NCI-H1436 treated with DMSO at 0.1 percent for 48 hours (cell line): Measurements from ENCODE around the gene U2AF1L4.
A peak's percentile ranks its signal among the peaks of the same experiment; 100 is the strongest.

Experiments used
- DNase-seq: peaks from one replicate; lab custom pipeline; 2025; lab: John Stamatoyannopoulos, UW

U2AF1L4 gene

DNA sequence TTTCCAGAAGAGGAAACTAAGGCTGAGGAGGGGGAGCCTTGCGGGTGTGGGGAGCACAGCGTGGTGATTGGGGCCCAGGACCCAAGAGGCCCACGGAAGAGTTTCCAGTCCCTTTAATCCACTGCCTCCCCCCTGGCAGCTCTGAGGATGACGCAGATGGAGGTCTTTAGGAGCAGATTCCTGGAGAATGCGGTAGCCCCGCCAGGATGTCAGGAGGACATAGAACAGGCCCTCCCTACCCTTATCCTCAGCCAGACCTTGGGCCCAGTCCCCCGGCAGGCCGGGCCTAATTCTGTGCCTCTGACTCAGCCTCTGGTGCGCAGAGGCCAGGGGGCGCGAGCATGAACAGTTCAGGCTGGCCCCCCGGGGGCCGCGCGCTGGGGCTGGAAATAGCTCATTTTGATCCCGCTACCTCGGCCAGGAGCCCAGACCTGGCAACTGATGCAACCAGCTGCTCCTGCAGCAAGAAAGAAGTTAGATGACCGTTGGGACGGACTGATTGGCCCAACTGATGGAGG lies 12.1 kb upstream of the U2AF1L4 start:
- DNase-seq: no peak

- no peak for DNase-seq
Measured at GRCh38 chr19:35756377-35757230, 11.4 kb upstream of the U2AF1L4 start, which contains the start of gene HSPB6. Gene HSPB6, minus strand, starts transcription at chr19:35757029. Its CDS starts 21 bp downstream, at chr19:35757008.

- no peak for DNase-seq
Measured at GRCh38 chr19:35755550-35756376, 10.5 kb upstream of the U2AF1L4 start.

- DNase-seq: no peak
Measured at GRCh38 chr19:35755131-35755549, 9.9 kb upstream of the U2AF1L4 start.

DNA sequence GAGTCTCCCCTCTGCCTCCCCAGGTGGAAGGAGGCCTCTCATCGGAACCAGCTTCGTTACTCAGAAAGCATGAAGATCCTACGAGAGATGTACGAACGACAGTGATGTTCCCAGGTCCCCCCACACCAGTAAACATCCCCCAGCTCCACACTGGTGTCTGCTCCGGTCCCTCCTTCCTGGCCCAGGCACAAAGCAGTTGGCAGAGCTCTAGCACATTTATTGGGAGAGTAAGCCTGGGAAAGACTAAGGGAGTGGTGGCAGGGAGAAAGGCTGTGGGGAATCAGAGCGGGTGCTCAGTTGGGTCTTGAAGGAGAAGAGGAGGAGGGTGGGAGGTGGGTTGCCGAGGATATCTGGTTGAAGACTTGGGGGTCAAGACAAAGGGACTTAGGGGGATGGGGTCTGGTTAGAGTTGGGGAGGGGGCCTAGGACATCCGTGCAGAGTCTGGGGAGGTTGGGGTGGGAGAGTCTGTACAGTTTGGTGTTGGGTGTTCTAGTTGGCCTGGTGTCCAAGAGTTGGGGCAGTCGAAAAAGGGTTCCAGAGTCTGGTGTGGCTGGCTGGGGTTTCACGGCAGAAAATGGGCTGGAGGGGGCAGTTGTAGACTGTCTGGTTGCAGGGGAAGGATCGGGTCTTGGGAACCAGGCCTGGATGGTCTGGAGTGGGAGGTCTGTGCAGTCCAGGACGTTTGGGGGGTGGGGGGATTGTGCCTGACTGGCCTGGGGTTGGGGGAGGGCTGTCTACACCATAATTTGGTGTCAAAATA lies 9.3 kb upstream of the U2AF1L4 start:
- DNase-seq: no peak

GRCh38 chr19:35753634-35754369 lies 8.6 kb upstream of the U2AF1L4 start:
- DNase-seq: no peak

DNA sequence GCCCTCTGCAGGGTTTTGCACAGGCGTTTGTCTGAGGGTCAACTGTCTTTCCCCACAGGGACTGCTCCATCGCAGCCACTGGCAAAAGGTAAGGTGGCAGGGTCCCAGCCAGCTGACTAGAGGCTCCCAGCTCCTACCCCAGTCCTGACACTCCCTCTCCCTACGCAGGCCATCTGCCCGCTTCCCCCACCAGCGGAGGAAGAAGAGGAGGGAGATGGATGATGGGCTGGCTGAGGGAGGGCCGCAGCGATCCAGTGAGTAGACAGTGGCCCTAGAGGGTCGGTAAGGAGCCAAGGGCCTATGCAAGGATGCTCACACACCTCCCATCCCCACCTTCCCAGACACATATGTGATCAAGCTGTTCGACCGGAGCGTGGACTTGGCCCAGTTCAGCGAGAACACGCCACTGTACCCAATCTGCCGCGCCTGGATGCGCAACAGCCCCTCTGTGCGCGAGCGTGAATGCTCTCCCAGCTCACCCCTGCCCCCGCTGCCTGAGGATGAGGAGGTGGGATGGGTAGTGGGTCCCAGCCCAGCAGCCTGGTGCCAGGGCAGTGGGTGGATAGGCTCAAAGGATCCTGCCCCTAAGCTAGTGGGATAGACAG lies 7.6 kb upstream of the U2AF1L4 start:
- no peak for DNase-seq

- no peak for DNase-seq
Measured at GRCh38 chr19:35751839-35752745, 6.9 kb upstream of the U2AF1L4 start.

GRCh38 chr19:35750167-35750566 lies 4.9 kb upstream of the U2AF1L4 start:
- DNase-seq: no peak

GRCh38 chr19:35748106-35749020 lies 3.1 kb upstream of the U2AF1L4 start, which contains the start of gene LIN37:
Gene LIN37, plus strand, starts transcription at chr19:35748576. Its CDS starts 149 bp downstream, at chr19:35748725.
- peak; percentile 94 for DNase-seq

DNA sequence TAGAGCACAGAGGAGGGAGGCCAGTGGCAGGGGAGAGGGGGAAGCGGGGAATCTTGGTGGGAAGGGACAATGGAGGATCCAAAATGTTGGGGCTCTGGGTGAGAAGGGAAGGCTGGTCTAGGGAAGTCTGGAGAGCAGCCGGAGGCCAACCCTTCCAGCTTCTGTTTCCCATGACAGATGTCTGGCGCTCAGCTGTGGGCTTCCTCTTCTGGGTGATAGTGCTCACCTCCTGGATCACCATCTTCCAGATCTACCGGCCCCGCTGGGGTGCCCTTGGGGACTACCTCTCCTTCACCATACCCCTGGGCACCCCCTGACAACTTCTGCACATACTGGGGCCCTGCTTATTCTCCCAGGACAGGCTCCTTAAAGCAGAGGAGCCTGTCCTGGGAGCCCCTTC lies 1.3 kb upstream of the U2AF1L4 start:
- no peak for DNase-seq

GRCh38 chr19:35746087-35746462 lies 857 bp upstream of the U2AF1L4 start:
- DNase-seq: no peak

- peak; percentile 85 for DNase-seq
Measured at GRCh38 chr19:35744430-35745327, 539 bp downstream of the U2AF1L4 start.

DNA sequence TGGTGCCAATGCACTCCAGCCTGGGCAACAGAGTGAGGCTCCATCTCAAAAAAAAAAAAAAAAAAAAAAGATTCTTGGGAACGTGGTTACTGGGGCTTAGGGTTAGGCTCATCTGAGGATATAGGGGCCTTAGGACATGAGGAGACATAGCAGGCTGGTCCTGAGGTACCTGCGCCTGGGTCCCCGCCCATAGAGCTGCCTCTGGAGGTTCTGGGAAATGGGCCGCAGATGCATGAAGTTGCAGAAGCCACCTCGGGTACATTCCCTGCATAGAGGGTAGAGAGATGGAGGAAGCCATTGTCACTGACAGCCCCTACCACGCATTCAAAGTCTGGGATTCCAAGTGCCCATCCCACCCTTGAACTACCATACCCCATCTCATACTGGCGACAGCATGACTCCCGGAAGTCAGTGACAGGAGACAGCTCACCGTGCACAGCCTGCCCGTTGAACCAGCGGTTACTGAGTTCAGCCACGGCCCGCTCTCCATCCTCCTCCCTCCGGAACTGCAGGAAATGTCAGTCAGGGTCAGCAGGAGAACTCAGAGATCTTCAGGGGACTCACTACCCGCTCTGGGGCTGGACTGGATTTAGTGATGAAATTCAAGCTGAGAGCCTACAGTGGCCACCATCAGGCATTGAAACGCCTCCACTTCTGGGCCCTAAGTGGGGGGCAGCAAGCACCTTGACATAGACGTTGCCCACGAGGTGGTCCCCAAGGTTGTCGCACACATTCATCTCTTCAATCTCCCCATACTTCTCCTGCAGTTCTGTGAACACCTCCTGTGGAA lies 1.4 kb downstream of the U2AF1L4 start:
- no peak for DNase-seq

GRCh38 chr19:35742121-35742724 lies 3.0 kb downstream of the U2AF1L4 start, which contains the start of gene IGFLR1:
Gene IGFLR1, minus strand, starts transcription at chr19:35742452. Its CDS starts 1,272 bp downstream, at chr19:35741180.
- DNase-seq: no peak

DNA sequence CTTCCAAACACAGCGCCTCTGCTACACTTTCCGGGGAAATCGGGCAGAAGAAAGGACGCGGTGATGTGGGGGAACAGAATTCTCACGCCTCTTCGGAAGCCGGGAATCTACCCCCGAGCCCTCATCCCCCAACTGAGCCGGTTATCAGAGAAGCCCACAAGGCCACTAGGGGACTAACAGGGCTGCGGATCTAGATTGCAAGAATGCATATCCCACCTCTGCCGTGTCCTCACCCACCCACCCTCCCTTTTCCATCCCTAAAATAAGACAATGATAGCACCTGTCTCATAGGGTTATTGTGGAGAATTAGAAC lies 4.1 kb downstream of the U2AF1L4 start:
- no peak for DNase-seq
